OCI-LY1 (cell line): ENCODE measurements around the gene ALDOB.

ENCODE experiments used
- H2AFZ ChIP-seq: fragments of 200-600 bp; sonication (generic), shearing (Covaris generic); 2 replicates; pipeline ENCODE4 v1.6.0; 2014; ENCODE audit warnings: antibody characterized with exemption, mild to moderate bottlenecking, low read length
- H3F3A ChIP-seq: fragments of 200-600 bp; sonication (generic), shearing (Covaris generic); 2 replicates; pipeline ENCODE4 v1.6.0; 2014; ENCODE audit warnings: mild to moderate bottlenecking, antibody characterized with exemption, low read length, moderate library complexity; ENCODE audit not compliant: insufficient read depth
- H3K27ac ChIP-seq: fragments of 200-600 bp; sonication (generic); 2 replicates; pipeline ENCODE4 v1.5.1; 2014; ENCODE audit warnings: low read length, mixed run types, mild to moderate bottlenecking, low read depth; ENCODE audit not compliant: poor library complexity, severe bottlenecking
- H3K27me3 ChIP-seq: fragments of 200-600 bp; sonication (generic); 2 replicates; pipeline ENCODE4 v1.6.0; 2014; ENCODE audit warnings: antibody characterized with exemption, mild to moderate bottlenecking, low read length, moderate library complexity; ENCODE audit not compliant: insufficient read depth
- H3K36me3 ChIP-seq: fragments of 200-600 bp; sonication (generic); 2 replicates; pipeline ENCODE4 v1.6.1; 2014; ENCODE audit warnings: mild to moderate bottlenecking, antibody characterized with exemption, low read length, moderate library complexity, mixed read lengths; ENCODE audit not compliant: insufficient read depth
- H3K4me1 ChIP-seq: fragments of 200-600 bp; sonication (generic); 2 replicates; pipeline ENCODE4 v1.5.1; 2014; ENCODE audit warnings: mild to moderate bottlenecking, low read length, moderate library complexity; ENCODE audit not compliant: insufficient read depth, severe bottlenecking
- H3K4me2 ChIP-seq: fragments of 200-600 bp; sonication (generic), shearing (Covaris generic); 2 replicates; pipeline ENCODE4 v1.6.1; 2014; ENCODE audit warnings: low read length
- H3K4me3 ChIP-seq: fragments of 200-600 bp; sonication (generic); 2 replicates; pipeline ENCODE4 v1.5.1; 2014; ENCODE audit warnings: low read length, low read depth, mild to moderate bottlenecking, mixed read lengths; ENCODE audit not compliant: poor library complexity, severe bottlenecking
- H3K79me2 ChIP-seq: fragments of 200-600 bp; shearing (Covaris generic); 2 replicates; pipeline ENCODE4 v1.6.1; 2016; ENCODE audit warnings: mixed run types, low read length, mixed read lengths; ENCODE audit not compliant: insufficient read depth
- H3K9ac ChIP-seq: fragments of 200-600 bp; sonication (generic), shearing (Covaris generic); 2 replicates; pipeline ENCODE4 v1.6.1; 2014; ENCODE audit warnings: mild to moderate bottlenecking, low read length, mixed read lengths
- H3K9me2 ChIP-seq: fragments of 200-600 bp; sonication (generic), shearing (Covaris generic); 2 replicates; pipeline ENCODE4 v1.6.1; 2014; ENCODE audit warnings: low read depth, mild to moderate bottlenecking, low read length, mixed read lengths
- H3K9me3 ChIP-seq: fragments of 200-600 bp; shearing (Covaris generic); 2 replicates; pipeline ENCODE4 v1.6.1; 2014; ENCODE audit warnings: low read length, mixed read lengths
- H4K20me1 ChIP-seq: fragments of 200-600 bp; sonication (generic), shearing (Covaris generic); 2 replicates; pipeline ENCODE4 v1.6.0; 2016; ENCODE audit warnings: mild to moderate bottlenecking, low read length; ENCODE audit not compliant: insufficient read depth
- EZH2 ChIP-seq: fragments of 200-600 bp; sonication (generic), shearing (Covaris generic); IDR thresholded peaks from 2 replicates; pipeline ENCODE4 v1.8.0; 2017; ENCODE audit warnings: borderline replicate concordance, mixed run types, mild to moderate bottlenecking, antibody characterized with exemption, low read length, moderate library complexity, mixed read lengths
- TF ChIP-seq, protein P1 (sequence below): fragments of 200-600 bp; sonication (generic), shearing (Covaris generic); IDR thresholded peaks from 2 replicates; pipeline ENCODE4 v1.5.1; 2017; ENCODE audit warnings: mild to moderate bottlenecking, antibody characterized with exemption, low read length, moderate library complexity, mixed read lengths

The ALDOB gene

DNA sequence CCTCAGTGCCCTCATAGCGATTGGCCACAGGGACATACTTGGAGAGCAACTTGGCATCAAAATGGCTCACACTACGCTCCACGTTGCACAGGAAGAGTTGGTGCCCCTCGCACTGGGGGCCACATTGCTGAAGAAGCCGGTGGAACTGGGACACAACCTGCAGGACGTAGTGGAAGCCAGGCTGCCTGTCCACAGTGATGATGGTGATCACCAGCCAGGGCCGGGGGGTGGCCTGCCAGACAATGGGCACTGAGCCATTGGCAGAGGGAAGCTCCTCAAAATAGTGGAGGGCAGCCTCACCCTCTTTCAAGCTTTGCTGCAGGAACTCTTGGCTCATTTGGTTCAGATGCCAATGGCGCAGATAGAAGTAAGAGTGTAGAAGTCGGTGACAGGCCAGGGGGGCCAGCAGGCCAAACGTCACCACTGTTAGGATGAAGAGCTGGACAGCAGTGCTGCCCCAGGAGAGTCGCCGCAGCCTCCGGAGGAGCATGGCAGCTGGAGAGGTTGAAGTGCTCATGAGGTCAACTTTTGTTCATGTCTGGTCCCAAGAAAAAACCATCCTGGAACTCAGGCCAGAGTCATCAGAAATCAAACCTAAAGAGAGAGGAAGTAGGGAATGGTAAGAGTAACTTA, 41.1 kb upstream of the ALDOB start:
- H3K79me2 ChIP-seq: no peaks in the 10 kb centered on the region

DNA sequence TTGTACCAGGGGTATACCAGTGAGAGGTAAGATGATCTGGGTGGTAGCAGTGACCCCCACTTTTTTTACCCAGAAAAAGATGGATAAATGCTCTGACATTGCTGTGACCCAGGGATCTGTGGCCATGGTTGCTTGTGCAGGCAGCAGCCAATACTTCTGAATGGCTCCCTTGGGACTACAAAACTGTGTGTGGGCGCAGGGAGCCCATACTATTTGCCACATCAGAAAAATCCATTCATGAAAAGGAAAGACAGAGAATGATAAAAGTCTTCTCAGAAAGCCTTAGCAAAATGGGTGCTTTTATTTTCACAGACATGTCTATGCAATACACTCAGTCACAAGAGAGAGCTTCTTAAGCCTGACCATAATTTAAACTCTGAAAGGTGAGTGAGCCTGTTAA, 37.3 kb upstream of the ALDOB start:
- Histone ChIP-seq H3K9me3 (no peaks in the 10 kb centered on the region), H4K20me1 (no peaks in the 10 kb centered on the region), H3K4me3 (no peak overlapping the region), H3K27me3 (no peaks in the 10 kb centered on the region), H3K4me1 (no peaks in the 10 kb centered on the region), H3F3A (no peaks in the 10 kb centered on the region), H3K27ac (no peak overlapping the region), H3K79me2 (no peaks in the 10 kb centered on the region), H3K9me2 (no peaks in the 10 kb centered on the region), H3K4me2 (no peak overlapping the region), H3K9ac (no peak overlapping the region), H2AFZ (no peak overlapping the region), H3K36me3 (no peaks in the 10 kb centered on the region)
- TF ChIP-seq, protein P1, sequence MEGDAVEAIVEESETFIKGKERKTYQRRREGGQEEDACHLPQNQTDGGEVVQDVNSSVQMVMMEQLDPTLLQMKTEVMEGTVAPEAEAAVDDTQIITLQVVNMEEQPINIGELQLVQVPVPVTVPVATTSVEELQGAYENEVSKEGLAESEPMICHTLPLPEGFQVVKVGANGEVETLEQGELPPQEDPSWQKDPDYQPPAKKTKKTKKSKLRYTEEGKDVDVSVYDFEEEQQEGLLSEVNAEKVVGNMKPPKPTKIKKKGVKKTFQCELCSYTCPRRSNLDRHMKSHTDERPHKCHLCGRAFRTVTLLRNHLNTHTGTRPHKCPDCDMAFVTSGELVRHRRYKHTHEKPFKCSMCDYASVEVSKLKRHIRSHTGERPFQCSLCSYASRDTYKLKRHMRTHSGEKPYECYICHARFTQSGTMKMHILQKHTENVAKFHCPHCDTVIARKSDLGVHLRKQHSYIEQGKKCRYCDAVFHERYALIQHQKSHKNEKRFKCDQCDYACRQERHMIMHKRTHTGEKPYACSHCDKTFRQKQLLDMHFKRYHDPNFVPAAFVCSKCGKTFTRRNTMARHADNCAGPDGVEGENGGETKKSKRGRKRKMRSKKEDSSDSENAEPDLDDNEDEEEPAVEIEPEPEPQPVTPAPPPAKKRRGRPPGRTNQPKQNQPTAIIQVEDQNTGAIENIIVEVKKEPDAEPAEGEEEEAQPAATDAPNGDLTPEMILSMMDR: no peak
- no peak for TF ChIP-seq EZH2

More for the DNA sequence above, 41.1 kb upstream of the ALDOB start:
- Histone ChIP-seq H3K4me3 (no peak overlapping the region), H3K4me2 (no peak overlapping the region), H3F3A (no peaks in the 10 kb centered on the region), H3K9me3 (no peaks in the 10 kb centered on the region), H3K27me3 (no peaks in the 10 kb centered on the region), H3K9me2 (no peaks in the 10 kb centered on the region), H3K4me1 (no peaks in the 10 kb centered on the region), H2AFZ (no peak overlapping the region), H3K36me3 (no peaks in the 10 kb centered on the region), H4K20me1 (no peaks in the 10 kb centered on the region), H3K9ac (no peak overlapping the region), H3K27ac (no peak overlapping the region)
- TF ChIP-seq EZH2: no peak

DNA sequence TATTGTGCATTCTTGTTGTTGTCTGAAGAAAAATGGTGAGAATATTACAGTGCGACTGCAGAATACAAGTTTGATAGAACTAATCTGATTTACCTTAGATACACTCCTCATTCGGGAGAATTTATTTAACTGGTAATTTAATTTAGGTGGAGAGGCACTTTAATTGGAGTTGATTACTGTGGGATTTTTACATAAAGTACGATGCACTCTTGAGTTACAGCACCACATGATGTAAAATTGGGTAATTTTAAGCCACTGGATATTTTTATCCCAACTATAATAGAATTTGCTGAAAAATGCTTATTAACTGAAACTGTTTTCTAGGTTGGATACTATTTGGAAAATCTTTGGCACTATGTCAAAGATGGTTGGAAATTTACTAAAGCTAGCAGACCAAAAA, 35.4 kb upstream of the ALDOB start:
- H4K20me1 ChIP-seq: no peaks in the 10 kb centered on the region
- no peaks in the 10 kb centered on the region for H3K4me1 ChIP-seq
- TF ChIP-seq EZH2: no peak
- TF ChIP-seq, protein P1: no peak
- H3K4me3 ChIP-seq: no peak overlapping the region
- H3K9ac ChIP-seq: no peak overlapping the region
- no peaks in the 10 kb centered on the region for H3K9me2 ChIP-seq
- H2AFZ ChIP-seq: no peak overlapping the region
- no peak overlapping the region for H3K4me2 ChIP-seq
- no peaks in the 10 kb centered on the region for H3F3A ChIP-seq
- no peaks in the 10 kb centered on the region for H3K27me3 ChIP-seq
- H3K9me3 ChIP-seq: no peaks in the 10 kb centered on the region
- no peaks in the 10 kb centered on the region for H3K36me3 ChIP-seq
- H3K27ac ChIP-seq: no peak overlapping the region
- H3K79me2 ChIP-seq: no peaks in the 10 kb centered on the region

DNA sequence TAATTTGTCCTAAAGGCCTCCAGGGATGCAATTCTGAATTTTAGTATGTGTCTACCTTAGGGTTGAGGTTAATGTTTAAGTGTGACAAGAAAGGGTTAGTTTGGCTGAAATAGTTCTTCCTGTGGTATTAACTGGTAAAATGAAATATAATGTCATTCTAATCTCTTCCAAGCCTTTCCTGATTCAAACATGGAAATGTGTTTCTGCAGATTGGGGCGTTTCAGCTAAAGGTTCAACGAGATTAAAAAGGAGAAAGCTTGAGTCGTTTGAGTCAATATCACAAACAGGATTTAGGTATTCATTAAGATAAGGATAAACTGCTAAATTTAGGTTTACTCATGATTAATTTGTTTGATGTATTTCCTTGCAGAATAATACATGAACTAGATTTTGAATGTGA, 34.4 kb upstream of the ALDOB start:
- no peaks in the 10 kb centered on the region for H3K27me3 ChIP-seq
- no peak overlapping the region for H3K4me2 ChIP-seq
- H3K9ac ChIP-seq: no peak overlapping the region
- H4K20me1 ChIP-seq: no peaks in the 10 kb centered on the region
- no peak for TF ChIP-seq EZH2
- TF ChIP-seq, protein P1: no peak
- no peaks in the 10 kb centered on the region for H3K9me2 ChIP-seq
- H3K4me3 ChIP-seq: no peak overlapping the region
- H2AFZ ChIP-seq: no peak overlapping the region
- no peak overlapping the region for H3K27ac ChIP-seq
- H3K36me3 ChIP-seq: no peaks in the 10 kb centered on the region
- no peaks in the 10 kb centered on the region for H3K79me2 ChIP-seq
- H3K9me3 ChIP-seq: no peaks in the 10 kb centered on the region
- no peaks in the 10 kb centered on the region for H3K4me1 ChIP-seq
- H3F3A ChIP-seq: no peaks in the 10 kb centered on the region
